ENCODE data around the gene RAD51B. TPM values are rescaled to one million over a fixed set of nuclear protein-coding genes. Genes with fewer than 3 reads are reported as not detected.

RAD51B gene
- total RNA-seq, 1 experiment from 2014 or later: 20.0 TPM

DNA sequence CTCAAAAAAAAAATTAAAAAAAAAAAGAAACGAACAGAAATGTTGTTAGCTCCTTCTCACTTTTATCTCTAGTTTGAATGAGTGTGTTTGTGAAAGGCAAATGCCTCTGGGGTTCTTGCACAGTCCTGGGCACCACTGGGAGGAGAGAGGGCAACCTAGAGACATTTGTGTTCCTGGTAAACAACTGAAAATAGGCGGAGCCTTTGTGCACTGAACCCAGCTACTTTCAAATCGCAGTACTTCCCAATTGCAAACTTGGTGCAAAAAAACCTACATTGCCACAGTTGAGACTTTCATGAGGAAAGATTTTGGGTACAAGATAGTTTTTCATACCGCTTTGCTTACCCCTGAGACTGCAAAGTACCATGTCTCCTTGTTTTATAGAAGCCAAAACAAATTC, 543.3 kb downstream of the RAD51B start:
- ChIA-PET CTCF (interaction anchor here (1.0 kb wide), 1 partner anchor 114 kb away, joined by 4 read pairs; no protein-coding TSS in a partner anchor), POLR2A (no interaction called here), RAD21 (ENCODE audit: low non-redundant PET in 1 of 2, low total read pairs in 2 of 2, uncharacterized antibody in 2 of 2, unreplicated experiment in 2 of 2) (interaction anchor here in 1 of 2 experiments (1.2 kb wide), 1 partner anchor 65 kb away, joined by 3 read pairs; no protein-coding TSS in a partner anchor)
- Histone ChIP-seq H3K9me3 (ENCODE audit: control insufficient read depth in 1 of 2, insufficient read depth in 1 of 2, low read depth in 1 of 2, low read length in 2 of 2) (no peaks in the 10 kb centered on the region), H4K20me1 (ENCODE audit: insufficient read depth) (no peaks in the 10 kb centered on the region), H3K4me3 (replicated peaks in 1 of 2; ENCODE audit: low read depth in 1 of 2, low read length in 2 of 2) (no peak overlapping the region), H3K27me3 (ENCODE audit: insufficient read depth, low read length) (no peaks in the 10 kb centered on the region), H3K27ac (ENCODE audit: low read depth, low read length) (peak overlapping the region; percentile 80; the same call in 1 of the 2 replicates), H3K9ac (ENCODE audit: low read length) (no peak overlapping the region), H2AFZ (ENCODE audit: low read depth, low read length, poor library complexity, severe bottlenecking) (no peak overlapping the region), H3K79me2 (ENCODE audit: insufficient read depth, low read length) (no peaks in the 10 kb centered on the region), H3K9me2 (ENCODE audit: insufficient read depth) (no peaks in the 10 kb centered on the region), H3K4me1 (ENCODE audit: control insufficient read depth in 1 of 2, insufficient read depth in 2 of 2, low read length in 2 of 2) (peaks cover 64 to 78% of the 10 kb centered on the region in 2 experiments), H3K4me2 (ENCODE audit: low read length) (0 out of 2 replicates have a peak overlapping the region, but pooled peaks have one; percentile 0), H3K36me3 (ENCODE audit: control insufficient read depth in 1 of 2, insufficient read depth in 2 of 2, low read length in 2 of 2) (no peaks in the 10 kb centered on the region)
- ATAC-seq (no peak), DNase-seq (ENCODE audit: low read depth, low spot score) (no peak)
- TF ChIP-seq ZFX (IDR thresholded peaks at IDR 0.05) (no peak), FOSL1 (IDR thresholded peaks at IDR 0.05; ENCODE audit: low read depth) (no peak), ZNF274 (IDR thresholded peaks at IDR 0.05; ENCODE audit: low read depth, low read length) (no peak)
- intact Hi-C loops (cut with micrococcal nuclease): loop anchor here (10.0 kb wide), 3 partner anchors 108 to 422 kb away; no protein-coding TSS in a partner anchor
- BruUV-seq (replicated peaks): no TSS peak

DNA sequence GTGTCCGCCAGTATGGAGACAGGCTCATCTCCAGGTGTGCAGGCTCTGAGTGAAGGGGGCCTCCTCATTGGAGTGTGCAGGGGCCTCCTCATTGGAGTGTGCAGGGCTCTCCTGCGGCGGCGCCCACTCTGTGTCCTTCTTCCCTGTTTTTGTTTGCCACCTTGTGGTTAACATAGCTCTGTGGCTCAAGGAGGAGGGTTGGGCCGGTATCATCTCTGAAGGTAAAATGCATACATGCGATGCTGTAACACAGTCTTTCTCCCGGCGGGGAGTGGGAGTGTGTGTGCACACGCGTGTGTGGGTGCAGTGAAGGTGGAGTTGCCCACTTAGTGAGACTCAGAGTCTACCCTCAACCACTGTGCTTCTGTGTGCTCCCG, 543.9 kb downstream of the RAD51B start:
- no peaks in the 10 kb centered on the region for H3K27me3 ChIP-seq (ENCODE audit: insufficient read depth, low read length)
- DNase-seq (ENCODE audit: low read depth, low spot score): peak; percentile 13
- ATAC-seq: peak; percentile 74
- POLR2A ChIA-PET: interaction anchor here (1.0 kb wide), 1 partner anchor 184 kb away, joined by 3 read pairs; no protein-coding TSS in a partner anchor
- peak overlapping the region; percentile 0; the same call in 1 of the 2 replicates for H3K4me2 ChIP-seq (ENCODE audit: low read length)
- no peaks in the 10 kb centered on the region for H3K9me2 ChIP-seq (ENCODE audit: insufficient read depth)
- no peaks in the 10 kb centered on the region for H4K20me1 ChIP-seq (ENCODE audit: insufficient read depth)
- RAD21 ChIA-PET (ENCODE audit: low non-redundant PET in 1 of 2, low total read pairs in 2 of 2, uncharacterized antibody in 2 of 2, unreplicated experiment in 2 of 2): interaction anchor here in 1 of 2 experiments (1.2 kb wide), 1 partner anchor 65 kb away, joined by 3 read pairs; no protein-coding TSS in a partner anchor
- no peaks in the 10 kb centered on the region for H3K9me3 ChIP-seq (ENCODE audit: control insufficient read depth in 1 of 2, insufficient read depth in 1 of 2, low read depth in 1 of 2, low read length in 2 of 2)
- peaks cover 64 to 84% of the 10 kb centered on the region in 2 experiments for H3K4me1 ChIP-seq (ENCODE audit: control insufficient read depth in 1 of 2, insufficient read depth in 2 of 2, low read length in 2 of 2)
- no peak overlapping the region for H2AFZ ChIP-seq (ENCODE audit: low read depth, low read length, poor library complexity, severe bottlenecking)
- BruUV-seq (replicated peaks): no TSS peak
- H3K27ac ChIP-seq (ENCODE audit: low read depth, low read length): peak overlapping the region; percentile 80
- no peaks in the 10 kb centered on the region for H3K36me3 ChIP-seq (ENCODE audit: control insufficient read depth in 1 of 2, insufficient read depth in 2 of 2, low read length in 2 of 2)
- CTCF ChIA-PET: interaction anchor here (1.0 kb wide), 1 partner anchor 115 kb away, joined by 4 read pairs; no protein-coding TSS in a partner anchor
- no peak overlapping the region for H3K9ac ChIP-seq (ENCODE audit: low read length)
- H3K4me3 ChIP-seq (replicated peaks in 1 of 2; ENCODE audit: low read depth in 1 of 2, low read length in 2 of 2): no peak overlapping the region
- intact Hi-C loops (cut with micrococcal nuclease): loop anchor here (10.0 kb wide), 3 partner anchors 109 to 421 kb away; no protein-coding TSS in a partner anchor
- H3K79me2 ChIP-seq (ENCODE audit: insufficient read depth, low read length): no peaks in the 10 kb centered on the region
- TF ChIP-seq SRF (IDR thresholded peaks at IDR 0.05; ENCODE audit: low read depth): no peak
- no peak for TF ChIP-seq EGR1 (IDR thresholded peaks at IDR 0.05; ENCODE audit: low read depth)
- TF ChIP-seq ZNF274 (IDR thresholded peaks at IDR 0.05; ENCODE audit: low read depth, low read length): no peak
- no peak for TF ChIP-seq TCF7L2 (IDR thresholded peaks at IDR 0.05; ENCODE audit: borderline replicate concordance, extremely low read depth, insufficient read depth, insufficient read length)
- TF ChIP-seq RAD21 (IDR thresholded peaks at IDR 0.05; ENCODE audit: low read depth): peak; percentile 64
- TF ChIP-seq YY1 (IDR thresholded peaks at IDR 0.05; ENCODE audit: extremely low read depth, insufficient replicate concordance, low read depth, low read length): no peak
- TF ChIP-seq, protein P1, sequence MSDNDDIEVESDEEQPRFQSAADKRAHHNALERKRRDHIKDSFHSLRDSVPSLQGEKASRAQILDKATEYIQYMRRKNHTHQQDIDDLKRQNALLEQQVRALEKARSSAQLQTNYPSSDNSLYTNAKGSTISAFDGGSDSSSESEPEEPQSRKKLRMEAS (IDR thresholded peaks at IDR 0.05): no peak
- TF ChIP-seq, protein P2, sequence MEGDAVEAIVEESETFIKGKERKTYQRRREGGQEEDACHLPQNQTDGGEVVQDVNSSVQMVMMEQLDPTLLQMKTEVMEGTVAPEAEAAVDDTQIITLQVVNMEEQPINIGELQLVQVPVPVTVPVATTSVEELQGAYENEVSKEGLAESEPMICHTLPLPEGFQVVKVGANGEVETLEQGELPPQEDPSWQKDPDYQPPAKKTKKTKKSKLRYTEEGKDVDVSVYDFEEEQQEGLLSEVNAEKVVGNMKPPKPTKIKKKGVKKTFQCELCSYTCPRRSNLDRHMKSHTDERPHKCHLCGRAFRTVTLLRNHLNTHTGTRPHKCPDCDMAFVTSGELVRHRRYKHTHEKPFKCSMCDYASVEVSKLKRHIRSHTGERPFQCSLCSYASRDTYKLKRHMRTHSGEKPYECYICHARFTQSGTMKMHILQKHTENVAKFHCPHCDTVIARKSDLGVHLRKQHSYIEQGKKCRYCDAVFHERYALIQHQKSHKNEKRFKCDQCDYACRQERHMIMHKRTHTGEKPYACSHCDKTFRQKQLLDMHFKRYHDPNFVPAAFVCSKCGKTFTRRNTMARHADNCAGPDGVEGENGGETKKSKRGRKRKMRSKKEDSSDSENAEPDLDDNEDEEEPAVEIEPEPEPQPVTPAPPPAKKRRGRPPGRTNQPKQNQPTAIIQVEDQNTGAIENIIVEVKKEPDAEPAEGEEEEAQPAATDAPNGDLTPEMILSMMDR (IDR thresholded peaks at IDR 0.05 in 2 of 3, conservative IDR thresholded peaks at IDR 0.05 in 1 of 3; ENCODE audit: borderline replicate concordance in 1 of 3, insufficient read depth in 1 of 3, low read depth in 2 of 3, low read length in 2 of 3): peak; percentile 17 to 34 (median 25); a peak in 4 of 6 replicates
- no peak for TF ChIP-seq ZBTB33 (IDR thresholded peaks at IDR 0.05; ENCODE audit: extremely low read depth, insufficient replicate concordance, low read length)
- TF ChIP-seq EZH2phosphoT487 (IDR thresholded peaks at IDR 0.05; ENCODE audit: borderline replicate concordance): no peak
- TF ChIP-seq, protein P3, sequence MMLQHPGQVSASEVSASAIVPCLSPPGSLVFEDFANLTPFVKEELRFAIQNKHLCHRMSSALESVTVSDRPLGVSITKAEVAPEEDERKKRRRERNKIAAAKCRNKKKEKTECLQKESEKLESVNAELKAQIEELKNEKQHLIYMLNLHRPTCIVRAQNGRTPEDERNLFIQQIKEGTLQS (IDR thresholded peaks at IDR 0.05): no peak
- no peak for TF ChIP-seq JUND (IDR thresholded peaks at IDR 0.05)

All from HCT116 (cell line).